Central memory CD8-positive, alpha-beta T cell (primary cell): ENCODE data around the gene ACER2.

Source experiments
- ATAC-seq: fragments of 150-1000 bp; cut with Tn5 transposase; replicated peaks from 2 replicates; pipeline ENCODE4 v1.10.0; 2022; ENCODE audit warnings: mild to moderate bottlenecking, moderate FRiP score, moderate number of reproducible peaks; ENCODE audit not compliant: poor library complexity, severe bottlenecking; ENCODE audit errors: extremely low read depth
- DNase-seq, 2 donors: peaks; one replicate each; pipeline ENCODE4 v3.0.0; 2021; ENCODE audit warnings: low spot score in 2 of 2
- H3K27ac Mint-ChIP-seq: one replicate; pipeline ENCODE4 v1.8.0; 2022; ENCODE audit warnings: low read depth, mild to moderate bottlenecking, moderate library complexity, mixed read lengths
- H3K27me3 Mint-ChIP-seq: one replicate; pipeline ENCODE4 v1.8.0; 2022; ENCODE audit warnings: mixed read lengths
- H3K36me3 Mint-ChIP-seq: one replicate; pipeline ENCODE4 v1.8.0; 2022; ENCODE audit warnings: mild to moderate bottlenecking, moderate library complexity, mixed read lengths; ENCODE audit not compliant: insufficient read depth
- H3K4me1 Mint-ChIP-seq: one replicate; pipeline ENCODE4 v1.8.0; 2022; ENCODE audit warnings: mixed read lengths
- H3K4me3 Mint-ChIP-seq: one replicate; pipeline ENCODE4 v1.8.0; 2022; ENCODE audit warnings: mild to moderate bottlenecking, moderate library complexity, mixed read lengths
- H3K9me3 Mint-ChIP-seq: one replicate; pipeline ENCODE4 v1.8.0; 2022; ENCODE audit warnings: mixed read lengths

Gene ACER2

DNA sequence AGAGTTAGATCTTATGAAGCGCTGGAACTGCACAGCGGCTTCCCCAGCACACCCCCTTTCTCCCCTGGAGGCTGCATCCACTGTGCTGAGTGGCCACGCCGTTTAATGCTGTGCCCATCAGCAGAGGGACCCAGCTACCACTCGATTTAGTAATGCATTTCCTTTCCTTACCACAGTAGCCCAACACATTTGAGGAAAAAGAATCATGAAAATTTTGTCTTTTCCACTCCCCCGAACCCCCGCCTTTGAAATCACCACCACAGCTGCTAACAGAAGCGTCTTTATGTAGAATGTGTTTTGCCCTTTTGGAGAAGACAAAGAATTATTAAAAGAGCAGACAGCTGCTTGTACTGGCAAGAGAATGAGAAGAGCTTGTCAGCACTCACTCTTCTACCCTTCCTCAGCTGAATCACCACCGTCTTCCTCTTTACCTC lies 73.2 kb downstream of the ACER2 start:
- H3K27ac Mint-ChIP-seq, result peak overlapping the region; percentile 2
- no peak for DNase-seq
- ATAC-seq, result no peak
- H3K9me3 Mint-ChIP-seq, result no peaks in the 10 kb centered on the region
- peaks cover 33% of the 10 kb centered on the region for H3K27me3 Mint-ChIP-seq
- H3K4me1 Mint-ChIP-seq, result no peaks in the 10 kb centered on the region
- no peak overlapping the region for H3K4me3 Mint-ChIP-seq
- H3K36me3 Mint-ChIP-seq, result no peaks in the 10 kb centered on the region

DNA sequence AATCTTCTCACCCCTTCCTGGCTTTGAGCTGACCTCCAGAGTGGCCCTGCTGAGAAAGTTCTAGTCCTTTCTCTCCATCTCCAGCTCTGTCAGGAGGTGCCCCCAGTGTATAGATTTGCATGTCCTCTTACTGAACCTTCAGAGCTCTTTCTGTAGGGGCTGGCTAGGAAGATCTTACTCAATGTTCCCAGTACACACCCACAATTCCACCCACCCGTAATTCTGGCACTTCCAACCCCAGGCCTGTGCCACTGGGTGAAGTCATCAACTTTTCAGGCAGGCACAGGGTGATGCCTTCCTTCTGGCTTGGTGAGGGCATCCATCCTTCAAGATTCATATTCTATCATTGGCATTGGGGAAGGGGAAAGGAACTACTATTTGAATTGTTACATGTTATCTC lies 75.9 kb downstream of the ACER2 start:
- Mint-ChIP-seq H3K36me3 (no peaks in the 10 kb centered on the region), H3K4me1 (no peaks in the 10 kb centered on the region), H3K4me3 (no peak overlapping the region), H3K27ac (no peak overlapping the region), H3K9me3 (no peaks in the 10 kb centered on the region), H3K27me3 (peaks cover 9% of the 10 kb centered on the region)
- ATAC-seq (no peak), DNase-seq (no peak)

GRCh38 chr9:19485193-19485592 lies 76.4 kb downstream of the ACER2 start:
- Mint-ChIP-seq H3K36me3 (no peaks in the 10 kb centered on the region), H3K27me3 (peaks cover 4% of the 10 kb centered on the region), H3K4me1 (no peaks in the 10 kb centered on the region), H3K9me3 (no peaks in the 10 kb centered on the region), H3K27ac (no peak overlapping the region), H3K4me3 (no peak overlapping the region)
- no peak for DNase-seq
- no peak for ATAC-seq

DNA sequence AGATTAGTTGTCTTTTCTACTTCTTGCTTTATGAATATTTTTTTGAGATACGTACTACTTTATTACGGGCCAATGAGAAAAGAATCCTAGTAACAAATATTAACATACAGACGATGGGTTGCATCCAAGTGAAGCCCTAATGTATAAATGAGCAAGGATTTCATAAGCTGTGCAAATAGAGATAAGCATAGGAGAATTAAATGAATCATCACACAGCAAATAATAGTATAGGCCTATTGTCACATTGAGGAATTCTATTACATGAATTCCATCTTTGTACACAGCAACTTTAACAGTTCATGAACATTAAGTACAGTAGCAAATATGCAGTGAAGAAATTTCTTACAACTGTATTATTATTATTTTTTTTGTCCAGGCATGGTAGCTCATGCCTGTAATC lies 78.0 kb downstream of the ACER2 start:
- H3K27ac Mint-ChIP-seq, result no peak overlapping the region
- no peaks in the 10 kb centered on the region for H3K4me1 Mint-ChIP-seq
- no peaks in the 10 kb centered on the region for H3K36me3 Mint-ChIP-seq
- no peaks in the 10 kb centered on the region for H3K9me3 Mint-ChIP-seq
- H3K27me3 Mint-ChIP-seq, result peaks cover under 1% of the 10 kb centered on the region
- DNase-seq (no peak), ATAC-seq (no peak)
- H3K4me3 Mint-ChIP-seq, result no peak overlapping the region

DNA sequence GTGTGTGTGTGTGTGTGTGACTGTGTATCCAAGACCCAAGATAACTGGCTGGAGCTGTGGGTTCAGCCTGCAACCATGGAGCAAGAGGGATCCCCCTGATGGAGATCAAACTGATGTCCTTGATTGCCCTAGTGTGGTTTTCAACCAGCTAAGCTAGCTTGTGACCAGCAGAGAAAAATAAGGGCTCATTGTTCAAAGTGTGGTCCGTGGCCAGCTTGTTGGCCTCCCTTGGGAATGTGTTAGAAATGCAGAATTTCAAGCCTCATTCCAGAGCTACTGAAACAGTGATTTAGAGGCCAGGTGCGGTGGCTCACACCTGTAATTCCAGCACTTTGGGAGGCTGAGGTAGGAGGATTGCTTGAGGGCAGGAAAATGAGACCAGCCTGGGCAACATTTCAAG lies 79.9 kb downstream of the ACER2 start:
- ATAC-seq, result no peak
- no peaks in the 10 kb centered on the region for H3K9me3 Mint-ChIP-seq
- no peak for DNase-seq
- H3K27ac Mint-ChIP-seq, result no peak overlapping the region
- no peaks in the 10 kb centered on the region for H3K36me3 Mint-ChIP-seq
- no peak overlapping the region for H3K4me3 Mint-ChIP-seq
- H3K4me1 Mint-ChIP-seq, result peaks cover 10% of the 10 kb centered on the region
- H3K27me3 Mint-ChIP-seq, result peaks cover 20% of the 10 kb centered on the region

GRCh38 chr9:19490269-19490668 lies 81.5 kb downstream of the ACER2 start:
- H3K9me3 Mint-ChIP-seq, result no peaks in the 10 kb centered on the region
- H3K36me3 Mint-ChIP-seq, result no peaks in the 10 kb centered on the region
- no peak for DNase-seq
- H3K4me1 Mint-ChIP-seq, result peaks cover 12% of the 10 kb centered on the region
- no peak for ATAC-seq
- peaks cover 31% of the 10 kb centered on the region for H3K27me3 Mint-ChIP-seq
- H3K4me3 Mint-ChIP-seq, result no peak overlapping the region
- H3K27ac Mint-ChIP-seq, result no peak overlapping the region

DNA sequence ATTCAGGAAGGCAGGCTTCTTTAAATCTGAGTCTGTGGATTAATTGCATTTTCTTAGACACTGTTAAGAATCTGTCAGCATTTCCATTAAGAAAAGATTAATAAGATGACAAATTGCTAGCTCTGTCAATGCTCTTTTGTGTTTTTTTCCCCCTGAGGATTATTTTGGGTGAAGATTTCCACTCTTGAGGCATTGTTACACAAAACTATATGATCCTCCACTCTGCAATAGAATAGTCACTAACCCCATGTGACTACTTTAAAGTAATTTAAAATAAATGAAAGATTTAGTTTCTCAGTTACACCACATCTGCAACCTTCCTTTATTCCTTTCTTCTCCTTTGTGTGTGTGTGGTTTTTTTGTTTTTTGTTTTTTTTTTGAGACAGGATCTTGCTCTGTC lies 82.0 kb downstream of the ACER2 start:
- Mint-ChIP-seq H3K4me1 (peaks cover 12% of the 10 kb centered on the region), H3K4me3 (no peak overlapping the region), H3K27ac (no peak overlapping the region), H3K27me3 (peaks cover 36% of the 10 kb centered on the region), H3K9me3 (no peaks in the 10 kb centered on the region), H3K36me3 (no peaks in the 10 kb centered on the region)
- ATAC-seq (no peak), DNase-seq (no peak)

DNA sequence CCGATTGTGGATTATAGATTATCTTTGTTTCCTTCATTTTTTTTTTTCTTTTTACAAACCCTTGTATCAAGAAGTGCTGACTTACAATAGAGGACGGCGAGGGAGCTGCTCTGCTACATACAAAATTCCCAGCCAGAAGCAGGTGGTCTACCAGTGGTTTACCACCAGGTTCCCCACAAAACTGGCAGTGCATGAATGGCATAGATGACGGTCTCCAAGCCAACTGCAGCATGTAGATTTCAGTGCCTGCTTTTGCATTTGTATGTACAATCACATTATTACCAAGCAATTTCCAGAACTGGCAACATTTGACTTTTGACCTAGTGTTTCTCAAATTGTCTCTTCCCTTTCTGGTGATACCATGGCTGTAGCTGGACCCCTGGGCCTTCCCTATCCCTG lies 84.0 kb downstream of the ACER2 start:
- Mint-ChIP-seq H3K27ac (no peak overlapping the region), H3K4me1 (peaks cover 12% of the 10 kb centered on the region), H3K4me3 (peak overlapping the region; percentile 43), H3K36me3 (no peaks in the 10 kb centered on the region), H3K27me3 (peaks cover 37% of the 10 kb centered on the region), H3K9me3 (no peaks in the 10 kb centered on the region)
- DNase-seq, result no peak
- no peak for ATAC-seq

DNA sequence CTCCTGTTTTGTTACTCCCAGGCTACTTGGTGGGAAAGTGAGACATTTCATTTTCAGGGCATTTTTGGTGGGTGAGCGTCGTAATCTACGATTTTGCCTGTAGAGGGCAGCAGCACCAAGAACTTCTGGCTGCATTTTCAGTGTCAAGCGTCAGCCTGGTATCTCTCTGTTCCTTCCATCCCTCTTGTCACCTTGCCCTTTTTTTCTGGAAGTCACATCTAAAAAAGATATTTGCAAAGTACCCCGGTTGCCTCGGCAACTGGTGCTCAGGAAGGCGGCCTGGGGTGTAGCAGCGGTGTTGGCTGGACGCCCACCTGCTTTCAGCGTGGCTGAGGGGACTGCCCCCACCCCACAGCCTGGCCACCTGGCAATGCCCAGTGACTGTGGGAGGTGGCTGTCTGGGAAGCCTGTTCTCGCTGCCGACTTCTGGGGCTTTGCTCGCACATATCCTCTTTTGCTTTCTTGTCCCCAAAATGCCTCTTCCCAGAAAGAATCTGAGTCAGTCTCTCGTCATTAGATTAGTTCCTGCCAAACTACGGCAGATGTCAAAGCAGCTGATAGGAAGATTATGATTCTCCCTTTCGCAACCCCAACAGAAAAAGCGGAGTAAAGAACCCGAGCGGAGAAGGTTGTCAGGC lies 84.5 kb downstream of the ACER2 start:
- peak; percentile 59 for ATAC-seq

GRCh38 chr9:19493876-19494275 lies 85.1 kb downstream of the ACER2 start:
- H3K4me1 Mint-ChIP-seq, result peaks cover 12% of the 10 kb centered on the region
- no peaks in the 10 kb centered on the region for H3K36me3 Mint-ChIP-seq
- H3K27ac Mint-ChIP-seq, result no peak overlapping the region
- H3K9me3 Mint-ChIP-seq, result no peaks in the 10 kb centered on the region
- peaks cover 37% of the 10 kb centered on the region for H3K27me3 Mint-ChIP-seq
- peak overlapping the region; percentile 43 for H3K4me3 Mint-ChIP-seq
- ATAC-seq, result no peak
- no peak for DNase-seq

More for the DNA sequence above, 84.5 kb downstream of the ACER2 start:
- Mint-ChIP-seq H3K36me3 (no peaks in the 10 kb centered on the region), H3K9me3 (no peaks in the 10 kb centered on the region), H3K4me1 (peaks cover 12% of the 10 kb centered on the region), H3K27ac (no peak overlapping the region), H3K4me3 (peak overlapping the region; percentile 43), H3K27me3 (peaks cover 37% of the 10 kb centered on the region)
- DNase-seq, result peak in 1 of 2 donors; percentile 22

DNA sequence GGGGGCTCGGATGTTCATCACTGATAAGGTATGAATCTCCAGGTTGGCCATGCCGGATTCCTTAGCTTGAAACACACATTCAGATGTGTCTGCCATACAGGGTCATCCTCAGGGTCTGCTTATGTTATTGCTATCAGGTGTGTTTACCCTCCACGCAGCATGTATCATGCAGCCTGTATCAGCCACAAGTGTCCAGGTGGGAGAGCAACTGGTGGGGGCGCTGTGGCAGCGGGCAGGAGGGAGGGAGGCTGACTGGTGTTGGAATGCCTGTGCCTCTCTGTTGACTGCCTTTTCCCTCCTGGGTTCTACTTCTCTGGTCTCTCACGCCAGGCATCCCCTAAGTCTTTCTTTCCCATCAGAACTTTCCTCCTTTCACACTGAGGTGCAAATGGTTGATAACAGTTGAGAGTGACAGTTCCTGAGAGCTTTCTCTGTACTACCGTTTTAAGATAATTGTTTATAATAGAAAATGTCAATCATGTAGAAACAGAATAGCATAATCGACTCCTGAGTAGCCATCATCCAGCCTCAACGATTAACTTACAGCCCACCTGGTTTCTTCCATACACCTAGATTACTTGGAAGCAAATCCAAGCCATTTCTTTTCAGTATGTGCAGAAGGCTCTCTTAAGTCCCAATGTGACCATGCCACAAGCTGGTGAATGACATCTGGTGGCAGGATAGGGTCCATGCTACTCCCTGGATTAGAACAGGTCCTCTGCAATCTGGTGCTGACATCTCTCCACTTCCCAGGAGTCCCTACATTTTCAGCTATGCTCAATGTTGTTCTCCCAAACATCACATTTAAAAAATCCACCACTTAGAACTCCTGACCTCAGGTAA lies 86.6 kb downstream of the ACER2 start:
- DNase-seq (no peak), ATAC-seq (no peak)
- Mint-ChIP-seq H3K4me3 (no peak overlapping the region), H3K27ac (no peak overlapping the region), H3K9me3 (no peaks in the 10 kb centered on the region), H3K4me1 (peaks cover 12% of the 10 kb centered on the region), H3K27me3 (peaks cover 38% of the 10 kb centered on the region), H3K36me3 (no peaks in the 10 kb centered on the region)

DNA sequence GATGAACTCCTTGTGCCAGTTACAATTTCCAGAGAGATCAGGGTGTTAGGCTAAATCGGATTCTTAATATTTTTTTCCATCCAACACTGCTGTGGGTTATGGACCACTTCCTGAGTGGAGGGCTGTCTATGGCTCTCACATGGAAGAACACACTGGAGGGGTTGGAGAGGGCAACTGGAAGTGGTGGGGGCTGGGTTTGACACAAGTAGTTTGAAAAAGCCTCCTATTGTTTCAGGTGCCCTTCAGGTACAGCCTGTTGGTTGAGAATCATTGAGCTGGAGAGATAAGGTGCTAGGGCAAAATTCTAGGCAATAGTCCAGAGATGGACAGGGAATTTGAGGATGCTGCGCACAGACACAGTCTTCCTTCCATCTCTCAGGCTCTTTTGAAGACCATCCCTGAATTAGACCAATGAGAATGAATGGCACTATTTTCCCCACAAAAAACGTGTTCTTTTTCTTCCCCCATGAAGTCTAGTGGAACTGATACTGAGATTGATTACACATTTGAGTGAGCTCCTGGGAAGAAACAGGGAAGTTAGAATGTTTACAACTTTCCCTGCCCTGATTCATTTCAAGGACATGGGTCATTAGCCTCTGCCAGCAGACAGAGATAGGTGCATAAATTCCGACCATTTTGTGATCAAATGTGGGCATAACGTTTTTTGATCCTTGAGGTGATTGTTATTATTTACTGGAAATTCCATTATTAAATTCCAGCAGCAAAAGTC lies 87.7 kb downstream of the ACER2 start:
- DNase-seq (no peak), ATAC-seq (no peak)
- Mint-ChIP-seq H3K36me3 (no peaks in the 10 kb centered on the region), H3K4me3 (no peak overlapping the region), H3K27ac (no peak overlapping the region), H3K27me3 (peaks cover 49% of the 10 kb centered on the region), H3K4me1 (peaks cover 12% of the 10 kb centered on the region), H3K9me3 (no peaks in the 10 kb centered on the region)
